IPS-20b (cell line): ENCODE measurements around the gene GOLGA6L2.

ENCODE experiments used
- H3K27ac ChIP-seq: one replicate; pipeline ENCODE4 v1.5.1; 2013; ENCODE audit warnings: low read length
- H3K27me3 ChIP-seq: 2 replicates; pipeline ENCODE4 v1.6.1; 2013; ENCODE audit warnings: mild to moderate bottlenecking, low read length, inconsistent platforms; ENCODE audit not compliant: insufficient read depth
- H3K36me3 ChIP-seq: 2 replicates; pipeline ENCODE4 v1.6.1; 2013; ENCODE audit warnings: low read depth, mild to moderate bottlenecking, inconsistent platforms, low read length, moderate library complexity; ENCODE audit not compliant: insufficient read depth
- H3K4me1 ChIP-seq: 2 replicates; pipeline ENCODE4 v1.6.1; 2013; ENCODE audit warnings: mild to moderate bottlenecking, control low read depth, inconsistent platforms, low read length, moderate library complexity; ENCODE audit not compliant: insufficient read depth
- H3K4me3 ChIP-seq: 2 replicates; pipeline ENCODE4 v1.5.1; 2013; ENCODE audit warnings: mild to moderate bottlenecking, low read length, inconsistent platforms
- H3K9ac ChIP-seq: 2 replicates; pipeline ENCODE4 v1.6.1; 2013; ENCODE audit warnings: low read depth, mild to moderate bottlenecking, inconsistent platforms, low read length, moderate library complexity
- H3K9me3 ChIP-seq: 2 replicates; pipeline ENCODE4 v1.6.1; 2013; ENCODE audit warnings: mild to moderate bottlenecking, low read depth, low read length, inconsistent platforms; ENCODE audit not compliant: insufficient read depth

Gene GOLGA6L2

GRCh38 chr15:23447107-23447500 lies at the start of gene GOLGA6L2:
Gene GOLGA6L2, minus strand, starts transcription at chr15:23447243. Its CDS starts 62 bp downstream, at chr15:23447181.
- Histone ChIP-seq H3K4me1 (no peaks in the 10 kb centered on the region), H3K9ac (no peak within 1 kb of the TSS), H3K27ac (no peak within 1 kb of the TSS), H3K27me3 (no peaks in the 10 kb centered on the region), H3K9me3 (no peaks in the 10 kb centered on the region; the same call in 1 of the 2 replicates), H3K4me3 (no peak within 1 kb of the TSS), H3K36me3 (no peaks in the 10 kb centered on the region)

- Histone ChIP-seq H3K36me3 (no peaks in the 10 kb centered on the region), H3K9ac (no peak overlapping the region), H3K27ac (no peak overlapping the region), H3K4me3 (no peak overlapping the region), H3K9me3 (peaks cover 2% of the 10 kb centered on the region; the same call in 1 of the 2 replicates), H3K27me3 (no peaks in the 10 kb centered on the region), H3K4me1 (no peaks in the 10 kb centered on the region)
These were observed 37.8 kb upstream of the GOLGA6L2 start for GRCh38 chr15:23484870-23485269.

GRCh38 chr15:23483821-23484299 lies 36.8 kb upstream of the GOLGA6L2 start:
- H3K27ac ChIP-seq = no peak overlapping the region
- H3K36me3 ChIP-seq = no peaks in the 10 kb centered on the region

GRCh38 chr15:23482764-23483489 lies 35.9 kb upstream of the GOLGA6L2 start:
- Histone ChIP-seq H3K4me3 (no peak overlapping the region), H3K36me3 (no peaks in the 10 kb centered on the region), H3K9ac (no peak overlapping the region), H3K9me3 (peaks cover 5% of the 10 kb centered on the region; the same call in 1 of the 2 replicates), H3K4me1 (no peaks in the 10 kb centered on the region), H3K27me3 (no peaks in the 10 kb centered on the region), H3K27ac (no peak overlapping the region)

More at GRCh38 chr15:23483821-23484299, 36.8 kb upstream of the GOLGA6L2 start:
- Histone ChIP-seq H3K27me3 (no peaks in the 10 kb centered on the region), H3K4me1 (no peaks in the 10 kb centered on the region), H3K4me3 (no peak overlapping the region), H3K9ac (no peak overlapping the region), H3K9me3 (peaks cover 5% of the 10 kb centered on the region; the same call in 1 of the 2 replicates)

GRCh38 chr15:23482228-23482627 lies 35.2 kb upstream of the GOLGA6L2 start:
- Histone ChIP-seq H3K4me1 (no peaks in the 10 kb centered on the region), H3K9ac (no peak overlapping the region), H3K4me3 (no peak overlapping the region), H3K36me3 (no peaks in the 10 kb centered on the region), H3K27me3 (no peaks in the 10 kb centered on the region), H3K27ac (no peak overlapping the region), H3K9me3 (0 out of 2 replicates have a peak, but pooled peaks cover 5% of the 10 kb centered on the region)

- Histone ChIP-seq H3K36me3 (no peaks in the 10 kb centered on the region), H3K9ac (no peak overlapping the region), H3K27ac (no peak overlapping the region), H3K27me3 (no peaks in the 10 kb centered on the region), H3K9me3 (0 out of 2 replicates have a peak, but pooled peaks cover 5% of the 10 kb centered on the region), H3K4me3 (no peak overlapping the region), H3K4me1 (no peaks in the 10 kb centered on the region)
These were observed 30.9 kb upstream of the GOLGA6L2 start for GRCh38 chr15:23477920-23478319.

GRCh38 chr15:23472678-23473077 lies 25.6 kb upstream of the GOLGA6L2 start:
- Histone ChIP-seq H3K27ac (no peak overlapping the region), H3K4me3 (no peak overlapping the region), H3K9ac (no peak overlapping the region), H3K27me3 (no peaks in the 10 kb centered on the region), H3K36me3 (no peaks in the 10 kb centered on the region), H3K9me3 (no peaks in the 10 kb centered on the region), H3K4me1 (no peaks in the 10 kb centered on the region; the same call in 1 of the 2 replicates)

- Histone ChIP-seq H3K27ac (no peak overlapping the region), H3K27me3 (no peaks in the 10 kb centered on the region), H3K9ac (no peak overlapping the region), H3K4me1 (no peaks in the 10 kb centered on the region; the same call in 1 of the 2 replicates), H3K9me3 (no peaks in the 10 kb centered on the region), H3K36me3 (no peaks in the 10 kb centered on the region), H3K4me3 (no peak overlapping the region)
These were observed 25.0 kb upstream of the GOLGA6L2 start for GRCh38 chr15:23472033-23472432.

- Histone ChIP-seq H3K4me3 (no peak overlapping the region), H3K9ac (no peak overlapping the region), H3K36me3 (no peaks in the 10 kb centered on the region), H3K4me1 (no peaks in the 10 kb centered on the region; the same call in 1 of the 2 replicates), H3K27me3 (no peaks in the 10 kb centered on the region), H3K9me3 (no peaks in the 10 kb centered on the region), H3K27ac (no peak overlapping the region)
These were observed 20.1 kb upstream of the GOLGA6L2 start for GRCh38 chr15:23467110-23467600.

GRCh38 chr15:23457890-23458289 lies 10.8 kb upstream of the GOLGA6L2 start:
- no peak overlapping the region for H3K9ac ChIP-seq
- H3K4me3 ChIP-seq = no peak overlapping the region
- no peaks in the 10 kb centered on the region for H3K4me1 ChIP-seq
- H3K36me3 ChIP-seq = no peaks in the 10 kb centered on the region
- H3K27me3 ChIP-seq = no peaks in the 10 kb centered on the region
- no peaks in the 10 kb centered on the region for H3K9me3 ChIP-seq
- no peak overlapping the region for H3K27ac ChIP-seq

- no peaks in the 10 kb centered on the region for H3K27me3 ChIP-seq
- H3K36me3 ChIP-seq = no peaks in the 10 kb centered on the region
- H3K4me1 ChIP-seq = no peaks in the 10 kb centered on the region
- no peak overlapping the region for H3K27ac ChIP-seq
- H3K9me3 ChIP-seq = no peaks in the 10 kb centered on the region; the same call in 1 of the 2 replicates
- H3K4me3 ChIP-seq = no peak overlapping the region
- no peak overlapping the region for H3K9ac ChIP-seq
These were observed 582 bp downstream of the GOLGA6L2 start for GRCh38 chr15:23446215-23447106.
